Sigmoid colon (tissue), 7 donors: Measurements from ENCODE around the gene OVAAL. TPM values are rescaled to one million over a fixed set of nuclear protein-coding genes. Genes with fewer than 3 reads are reported as not detected.

Source experiments
- DNase-seq: peaks from one replicate; pipeline ENCODE4 v3.0.0-alpha.2; 2019
- H3K27ac ChIP-seq, 4 donors: fragments of 200-600 bp; sonication (generic); one replicate each; pipeline ENCODE4 v1.5.1; 2016 to 2019; ENCODE audit warnings: mild to moderate bottlenecking in 1 of 4
- H3K27me3 ChIP-seq, 3 donors: fragments of 200-600 bp; sonication (generic); one replicate each; pipeline ENCODE4 v1.5.1; 2019; ENCODE audit warnings: mild to moderate bottlenecking in 1 of 3
- H3K36me3 ChIP-seq, 4 donors: fragments of 200-600 bp; sonication (generic); one replicate each; pipeline ENCODE4 v1.5.1; 2016 to 2019
- H3K4me1 ChIP-seq, 4 donors: fragments of 200-600 bp; sonication (generic); one replicate each; pipeline ENCODE4 v1.5.1; 2017 to 2019
- H3K4me3 ChIP-seq, 4 donors: fragments of 200-600 bp; sonication (generic); one replicate each; pipeline ENCODE4 v1.5.1; 2017 to 2019; ENCODE audit warnings: mild to moderate bottlenecking in 2 of 4, moderate library complexity in 1 of 4
- H3K9me3 ChIP-seq, 4 donors: fragments of 200-600 bp in 3 of 4; sonication (generic) in 3 of 4; one replicate each; pipeline versions ENCODE4 v1.5.1 to v1.6.1; 2013 to 2019
- EP300 ChIP-seq, 4 donors: sonication (generic); formaldehyde crosslinking; IDR thresholded peaks; one replicate each; pipeline ENCODE4 v1.6.1; 2017; ENCODE audit warnings: antibody characterized with exemption in 4 of 4
- POLR2A ChIP-seq, 2 donors: fragments of 450-650 bp; IDR thresholded peaks; one replicate each; pipeline ENCODE4 v1.6.1; 2016; ENCODE audit warnings: antibody characterized with exemption in 2 of 2, mild to moderate bottlenecking in 2 of 2, moderate library complexity in 2 of 2
- POLR2AphosphoS5 ChIP-seq, 4 donors: sonication (generic); formaldehyde crosslinking; IDR thresholded peaks; one replicate each; pipeline ENCODE4 v1.6.1; 2017; ENCODE audit warnings: antibody characterized with exemption in 4 of 4
- WGBS, 2 donors: extraction: QIAGEN DNeasy Blood & Tissue Kit; methylation state at CpG; one replicate each; pipeline ENCODE4 v1.1.7; 2013; 5-methylcytosine and 5-hydroxymethylcytosine counted together
- intact Hi-C: fragments of 100-400 bp; cut with DNase I; formaldehyde crosslinking; loops from one replicate; pipeline ENCODE4 v1.15.1; 2023
- polyA plus RNA-seq, 3 donors: library from polyadenylated mRNA; stranded (reverse); fragments of 200-250 nt; gene quantifications; one replicate each; pipeline ENCODE4 v1.2.3, GENCODE V29; 2013
- small RNA-seq, 3 donors: library from RNA; depleted of rRNA; stranded (forward); fragments of <200 nt; gene quantifications; one replicate each; pipeline ENCODE3, GENCODE V24; 2016
- total RNA-seq, 4 donors: library from RNA; depleted of rRNA; stranded (reverse); fragments of >200 nt; gene quantifications; one replicate each; pipeline ENCODE4 v1.1.0, GENCODE V29; 2016
- TF ChIP-seq, protein P1 (sequence below), 4 experiments: fragments of 450-650 bp in 3 of 4; fragments of 200-600 bp in 1 of 4; IDR thresholded peaks; one replicate each; pipeline ENCODE4 v1.5.1; 2016 to 2019; ENCODE audit warnings: antibody characterized with exemption in 4 of 4, mild to moderate bottlenecking in 3 of 4, moderate library complexity in 2 of 4
- donor health status: healthy with polysubstance abuse.
- donor health status: Bipolar disorder and iron deficiency.
- donor health status: healthy.

OVAAL gene
- total and polyA plus RNA-seq, 7 donors: not detected

DNA sequence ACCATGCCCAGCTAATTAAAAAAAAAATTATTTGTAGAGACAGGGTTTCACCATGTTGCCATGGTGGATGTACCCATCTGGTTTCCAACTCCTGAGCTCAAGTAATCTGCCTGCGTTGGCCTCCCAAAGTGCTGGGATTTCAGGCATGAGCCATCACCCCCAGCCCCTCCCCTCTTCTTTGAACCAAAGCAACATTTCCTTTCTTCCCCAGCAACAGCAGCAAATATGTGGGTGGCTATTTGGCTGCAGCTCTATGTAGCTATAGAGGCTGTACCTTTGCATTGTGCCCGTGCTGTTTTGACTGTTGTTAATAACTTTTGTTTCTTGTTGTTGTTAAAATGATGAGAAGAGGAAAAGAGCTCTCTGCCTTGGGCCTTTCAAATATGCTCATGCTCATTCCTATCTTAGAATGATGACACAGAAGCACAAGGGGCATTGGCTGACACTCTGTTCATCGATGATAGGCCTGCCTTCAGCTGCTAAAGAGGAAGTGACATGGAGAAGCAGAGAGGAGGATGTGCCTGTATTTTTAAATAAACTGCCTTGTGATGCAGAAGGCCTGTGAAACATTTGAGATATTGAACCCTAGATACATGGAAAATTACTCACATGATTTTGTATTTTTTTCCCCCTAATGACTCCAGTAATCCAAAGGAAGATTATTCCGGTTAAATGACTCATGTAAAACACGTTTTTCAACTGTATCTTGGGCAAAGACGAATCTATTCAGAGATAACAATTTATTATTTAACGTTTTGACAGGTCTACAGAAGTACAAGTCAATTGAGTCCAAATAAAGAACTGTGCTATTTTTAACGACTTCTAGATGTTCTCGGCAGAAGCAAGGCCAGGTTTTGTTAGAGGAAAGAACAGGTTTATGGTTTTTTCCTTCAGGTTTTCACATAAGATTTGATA, 52.5 kb downstream of the OVAAL start:
- no peaks in the 10 kb centered on the region for H3K27me3 ChIP-seq
- peaks cover 0 to 26% (median 9%) of the 10 kb centered on the region in 4 donors for H3K4me1 ChIP-seq
- H3K4me3 ChIP-seq: no peak overlapping the region
- H3K9me3 ChIP-seq: no peaks in the 10 kb centered on the region
- intact Hi-C loops: no loop called here
- peak overlapping the region in 3 of 4 donors; percentile 36 to 51 (median 37) for H3K27ac ChIP-seq
- H3K36me3 ChIP-seq: no peaks in the 10 kb centered on the region
- 62 to 75% methylated on average over 9 of the region's 9 CpGs for WGBS, 2 donors
- TF ChIP-seq, protein P1, sequence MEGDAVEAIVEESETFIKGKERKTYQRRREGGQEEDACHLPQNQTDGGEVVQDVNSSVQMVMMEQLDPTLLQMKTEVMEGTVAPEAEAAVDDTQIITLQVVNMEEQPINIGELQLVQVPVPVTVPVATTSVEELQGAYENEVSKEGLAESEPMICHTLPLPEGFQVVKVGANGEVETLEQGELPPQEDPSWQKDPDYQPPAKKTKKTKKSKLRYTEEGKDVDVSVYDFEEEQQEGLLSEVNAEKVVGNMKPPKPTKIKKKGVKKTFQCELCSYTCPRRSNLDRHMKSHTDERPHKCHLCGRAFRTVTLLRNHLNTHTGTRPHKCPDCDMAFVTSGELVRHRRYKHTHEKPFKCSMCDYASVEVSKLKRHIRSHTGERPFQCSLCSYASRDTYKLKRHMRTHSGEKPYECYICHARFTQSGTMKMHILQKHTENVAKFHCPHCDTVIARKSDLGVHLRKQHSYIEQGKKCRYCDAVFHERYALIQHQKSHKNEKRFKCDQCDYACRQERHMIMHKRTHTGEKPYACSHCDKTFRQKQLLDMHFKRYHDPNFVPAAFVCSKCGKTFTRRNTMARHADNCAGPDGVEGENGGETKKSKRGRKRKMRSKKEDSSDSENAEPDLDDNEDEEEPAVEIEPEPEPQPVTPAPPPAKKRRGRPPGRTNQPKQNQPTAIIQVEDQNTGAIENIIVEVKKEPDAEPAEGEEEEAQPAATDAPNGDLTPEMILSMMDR (IDR thresholded peaks at IDR 0.05): no peak
- no peak for DNase-seq

GRCh38 chr1:180612632-180613031, 53.9 kb downstream of the OVAAL start:
- TF ChIP-seq POLR2AphosphoS5 (IDR thresholded peaks at IDR 0.05): no peak
- TF ChIP-seq EP300 (IDR thresholded peaks at IDR 0.05): no peak
- TF ChIP-seq, protein P1 (IDR thresholded peaks at IDR 0.05): no peak
- TF ChIP-seq POLR2A (IDR thresholded peaks at IDR 0.05): no peak
- WGBS, 2 donors: 96 to 98% methylated on average over 1 of the region's 1 CpG
- Histone ChIP-seq H3K27ac (peak overlapping the region in 1 of 4 donors; percentile 51), H3K4me1 (peaks cover 0 to 28% (median 9%) of the 10 kb centered on the region in 4 donors), H3K36me3 (no peaks in the 10 kb centered on the region), H3K4me3 (no peak overlapping the region), H3K9me3 (no peaks in the 10 kb centered on the region), H3K27me3 (no peaks in the 10 kb centered on the region)
- intact Hi-C loops: no loop called here
- DNase-seq: no peak

GRCh38 chr1:180614730-180615129, 56.0 kb downstream of the OVAAL start:
- TF ChIP-seq POLR2A (IDR thresholded peaks at IDR 0.05) (no peak), POLR2AphosphoS5 (IDR thresholded peaks at IDR 0.05) (no peak), EP300 (IDR thresholded peaks at IDR 0.05) (no peak)
- TF ChIP-seq, protein P1 (IDR thresholded peaks at IDR 0.05): no peak
- DNase-seq: no peak
- H3K9me3 ChIP-seq: no peaks in the 10 kb centered on the region
- WGBS, 2 donors: 54 to 75% methylated on average over 5 of the region's 5 CpGs
- H3K4me3 ChIP-seq: no peak overlapping the region
- H3K27ac ChIP-seq: no peak overlapping the region
- H3K36me3 ChIP-seq: no peaks in the 10 kb centered on the region
- peaks cover 0 to 28% (median 9%) of the 10 kb centered on the region in 4 donors for H3K4me1 ChIP-seq
- H3K27me3 ChIP-seq: no peaks in the 10 kb centered on the region
- intact Hi-C loops: no loop called here

DNA sequence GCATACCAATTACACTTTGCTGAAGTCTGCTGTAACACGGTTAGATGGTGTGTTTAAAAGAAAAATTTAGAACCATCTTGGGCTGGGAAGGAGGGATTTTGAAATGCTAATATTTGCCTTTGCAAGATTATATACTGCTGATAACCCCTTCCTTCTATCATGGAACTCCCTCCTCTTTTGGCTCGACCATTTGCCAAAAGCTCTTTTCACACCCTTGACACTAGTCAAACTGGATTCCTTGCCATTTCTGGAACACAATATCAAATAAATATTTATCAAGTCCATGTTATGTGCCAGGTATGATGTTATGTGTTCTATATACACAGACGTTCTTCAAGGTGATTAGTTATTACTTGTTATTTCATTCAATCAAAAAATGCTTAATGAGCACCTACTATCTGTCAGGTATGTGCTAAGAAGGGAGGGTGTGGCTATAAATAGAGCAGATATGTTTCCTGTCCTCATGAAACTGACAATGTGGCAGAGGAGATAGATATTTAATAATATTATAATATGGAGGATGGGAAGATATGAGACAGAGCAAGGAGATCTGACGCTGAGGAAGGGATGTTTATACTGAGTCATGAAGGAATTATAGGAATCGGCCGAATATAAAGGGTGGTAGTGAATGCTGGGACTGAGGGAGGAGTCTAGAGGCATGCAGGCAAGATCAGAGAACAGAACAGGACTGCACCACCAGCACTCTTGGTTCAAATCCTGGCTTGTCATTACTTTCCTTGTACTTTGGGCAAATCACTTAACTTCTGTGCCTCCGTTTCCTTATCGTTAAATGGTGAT, 56.9 kb downstream of the OVAAL start:
- WGBS, 2 donors: 74 to 76% methylated on average over 8 of the region's 8 CpGs
- no peak for DNase-seq
- no peaks in the 10 kb centered on the region for H3K27me3 ChIP-seq
- TF ChIP-seq POLR2AphosphoS5 (IDR thresholded peaks at IDR 0.05) (peak in 1 of 4 donors; percentile 8), POLR2A (IDR thresholded peaks at IDR 0.05) (no peak), EP300 (IDR thresholded peaks at IDR 0.05) (no peak)
- TF ChIP-seq, protein P1 (IDR thresholded peaks at IDR 0.05): no peak
- H3K9me3 ChIP-seq: no peaks in the 10 kb centered on the region
- intact Hi-C loops: no loop called here
- no peak overlapping the region for H3K4me3 ChIP-seq
- H3K36me3 ChIP-seq: no peaks in the 10 kb centered on the region
- H3K4me1 ChIP-seq: peaks cover 0 to 22% (median 9%) of the 10 kb centered on the region in 4 donors
- peak overlapping the region in 1 of 4 donors; percentile 11 for H3K27ac ChIP-seq

Small RNA genes lying within 50 kb of the gene (small RNA-seq; reads per million reads assigned to genes)
- 0 reads per million in 3 donors for gene RF00019

Other genes starting within 250 kb of the OVAAL start
- gene ACBD6, start 56.4 kb upstream of the OVAAL start, total RNA-seq: 10 to 100 TPM; 35.5 to 40.8 (median 40.1) TPM
- gene ACBD6, start 56.4 kb upstream of the OVAAL start, polyA plus RNA-seq: 10 to 100 TPM; 11.4 to 21.8 (median 14.3) TPM
- 10 to 100 TPM; 11.1 to 18.8 (median 14.9) TPM for gene XPR1, start 73.1 kb downstream of the OVAAL start, total RNA-seq
- gene XPR1, start 73.1 kb downstream of the OVAAL start, polyA plus RNA-seq: 10 to 100 TPM in 1 of 3 donors, 1 to 10 TPM in 2; 1.8 to 11.3 (median 2.3) TPM